Measurements from ENCODE around the gene FNDC3B.

FNDC3B gene

DNA sequence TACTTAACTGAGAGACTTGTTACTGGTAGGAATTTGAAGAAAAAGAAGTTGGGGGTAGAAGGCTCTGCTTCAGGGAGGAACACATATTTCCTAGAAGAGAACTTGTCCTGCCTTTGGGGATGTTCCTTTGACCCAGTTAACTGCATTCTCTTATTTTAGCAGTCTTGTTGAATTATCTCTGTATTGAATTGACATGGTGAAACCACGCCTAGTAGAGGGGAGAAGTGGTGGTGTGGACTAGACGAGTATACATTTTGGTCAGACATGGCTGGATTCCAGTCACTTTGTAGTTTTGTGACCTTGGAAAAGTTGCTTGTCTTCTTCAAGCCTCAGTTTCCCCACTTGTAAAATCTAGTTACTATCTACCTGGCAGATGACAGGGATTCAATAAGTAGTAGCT, 87.8 kb downstream of the FNDC3B start:
- TF ChIP-seq FOXP2 (optimal IDR thresholded peaks at IDR 0.05; ENCODE audit: borderline replicate concordance, extremely low read depth, extremely low read length, insufficient read depth) (no peak), TAF1 (IDR thresholded peaks at IDR 0.05; ENCODE audit: borderline replicate concordance, insufficient read depth, low read length) (no peak), POLR2AphosphoS5 (IDR thresholded peaks at IDR 0.05; ENCODE audit: low read depth, low read length) (no peak), SIN3A (IDR thresholded peaks at IDR 0.05; ENCODE audit: borderline replicate concordance, insufficient read depth, low read length) (no peak)
- TF ChIP-seq, protein P1, sequence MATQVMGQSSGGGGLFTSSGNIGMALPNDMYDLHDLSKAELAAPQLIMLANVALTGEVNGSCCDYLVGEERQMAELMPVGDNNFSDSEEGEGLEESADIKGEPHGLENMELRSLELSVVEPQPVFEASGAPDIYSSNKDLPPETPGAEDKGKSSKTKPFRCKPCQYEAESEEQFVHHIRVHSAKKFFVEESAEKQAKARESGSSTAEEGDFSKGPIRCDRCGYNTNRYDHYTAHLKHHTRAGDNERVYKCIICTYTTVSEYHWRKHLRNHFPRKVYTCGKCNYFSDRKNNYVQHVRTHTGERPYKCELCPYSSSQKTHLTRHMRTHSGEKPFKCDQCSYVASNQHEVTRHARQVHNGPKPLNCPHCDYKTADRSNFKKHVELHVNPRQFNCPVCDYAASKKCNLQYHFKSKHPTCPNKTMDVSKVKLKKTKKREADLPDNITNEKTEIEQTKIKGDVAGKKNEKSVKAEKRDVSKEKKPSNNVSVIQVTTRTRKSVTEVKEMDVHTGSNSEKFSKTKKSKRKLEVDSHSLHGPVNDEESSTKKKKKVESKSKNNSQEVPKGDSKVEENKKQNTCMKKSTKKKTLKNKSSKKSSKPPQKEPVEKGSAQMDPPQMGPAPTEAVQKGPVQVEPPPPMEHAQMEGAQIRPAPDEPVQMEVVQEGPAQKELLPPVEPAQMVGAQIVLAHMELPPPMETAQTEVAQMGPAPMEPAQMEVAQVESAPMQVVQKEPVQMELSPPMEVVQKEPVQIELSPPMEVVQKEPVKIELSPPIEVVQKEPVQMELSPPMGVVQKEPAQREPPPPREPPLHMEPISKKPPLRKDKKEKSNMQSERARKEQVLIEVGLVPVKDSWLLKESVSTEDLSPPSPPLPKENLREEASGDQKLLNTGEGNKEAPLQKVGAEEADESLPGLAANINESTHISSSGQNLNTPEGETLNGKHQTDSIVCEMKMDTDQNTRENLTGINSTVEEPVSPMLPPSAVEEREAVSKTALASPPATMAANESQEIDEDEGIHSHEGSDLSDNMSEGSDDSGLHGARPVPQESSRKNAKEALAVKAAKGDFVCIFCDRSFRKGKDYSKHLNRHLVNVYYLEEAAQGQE (IDR thresholded peaks at IDR 0.05; ENCODE audit: insufficient read depth in 1 of 2, low read depth in 2 of 2, low read length in 2 of 2), result no peak

- TF ChIP-seq SIN3A (IDR thresholded peaks at IDR 0.05; ENCODE audit: borderline replicate concordance, insufficient read depth, low read length), result no peak
- TF ChIP-seq, protein P1 (IDR thresholded peaks at IDR 0.05; ENCODE audit: insufficient read depth in 1 of 2, low read depth in 2 of 2, low read length in 2 of 2), result no peak
- TF ChIP-seq POLR2AphosphoS5 (IDR thresholded peaks at IDR 0.05; ENCODE audit: low read depth, low read length), result no peak
- no peak for TF ChIP-seq TAF1 (IDR thresholded peaks at IDR 0.05; ENCODE audit: borderline replicate concordance, insufficient read depth, low read length)
These were observed 88.7 kb downstream of the FNDC3B start for GRCh38 chr3:172127929-172128580.

DNA sequence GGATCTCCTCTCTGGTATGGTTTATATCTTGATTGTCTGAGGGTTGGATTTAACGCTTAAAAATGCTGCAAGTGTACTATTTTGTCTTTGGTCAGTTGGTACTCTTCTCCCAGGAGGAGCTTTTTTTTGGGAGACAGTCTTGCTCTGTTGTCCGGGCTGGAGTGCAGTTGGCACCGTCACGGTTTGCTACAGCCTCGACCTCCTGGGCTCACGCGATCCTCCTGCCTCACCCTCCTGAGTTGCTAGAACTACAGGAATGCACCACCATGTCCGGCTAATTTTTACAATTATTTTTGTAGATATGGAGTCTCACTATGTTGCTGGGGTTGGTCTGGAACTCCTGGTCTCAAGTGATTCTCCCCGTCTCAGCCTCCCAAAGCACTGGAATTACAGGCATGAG, 89.5 kb downstream of the FNDC3B start:
- TF ChIP-seq FOXP2 (optimal IDR thresholded peaks at IDR 0.05; ENCODE audit: borderline replicate concordance, extremely low read depth, extremely low read length, insufficient read depth) (no peak), SIN3A (IDR thresholded peaks at IDR 0.05; ENCODE audit: borderline replicate concordance, insufficient read depth, low read length) (no peak), TAF1 (IDR thresholded peaks at IDR 0.05; ENCODE audit: borderline replicate concordance, insufficient read depth, low read length) (no peak), POLR2AphosphoS5 (IDR thresholded peaks at IDR 0.05; ENCODE audit: low read depth, low read length) (no peak)
- TF ChIP-seq, protein P1 (IDR thresholded peaks at IDR 0.05; ENCODE audit: insufficient read depth in 1 of 2, low read depth in 2 of 2, low read length in 2 of 2), result no peak

- TF ChIP-seq FOXP2 (optimal IDR thresholded peaks at IDR 0.05; ENCODE audit: borderline replicate concordance, extremely low read depth, extremely low read length, insufficient read depth), result no peak
- TF ChIP-seq TAF1 (IDR thresholded peaks at IDR 0.05; ENCODE audit: borderline replicate concordance, insufficient read depth, low read length), result no peak
- TF ChIP-seq POLR2AphosphoS5 (IDR thresholded peaks at IDR 0.05; ENCODE audit: low read depth, low read length), result no peak
- no peak for TF ChIP-seq SIN3A (IDR thresholded peaks at IDR 0.05; ENCODE audit: borderline replicate concordance, insufficient read depth, low read length)
- TF ChIP-seq, protein P1 (IDR thresholded peaks at IDR 0.05; ENCODE audit: insufficient read depth in 1 of 2, low read depth in 2 of 2, low read length in 2 of 2), result no peak
These were observed 90.1 kb downstream of the FNDC3B start for GRCh38 chr3:172129498-172129849.

Measured in PFSK-1 (cell line).